HG03439 (cell line): ENCODE data around the gene METRNL.
"Not testable (repeated sequence)": the region's sequence is repeated elsewhere in the genome, so short reads cannot be mapped to it uniquely, and the experiment has no call there.

ENCODE experiments used
- ATAC-seq: cut with Tn5 transposase; IDR thresholded peaks from one replicate; pipeline ENCODE4 v1.9.1; 2021; ENCODE audit warnings: mild to moderate bottlenecking, moderate library complexity; ENCODE audit not compliant: unreplicated experiment

METRNL gene

GRCh38 chr17:83118071-83118841 lies 38.8 kb downstream of the METRNL start:
- no peak for ATAC-seq

- ATAC-seq: no peak
Observed at GRCh38 chr17:83119987-83120864, 40.8 kb downstream of the METRNL start.

- ATAC-seq: not testable (repeated sequence)
Observed at GRCh38 chr17:83121473-83121872, 42.1 kb downstream of the METRNL start.

- ATAC-seq: no peak
Observed at GRCh38 chr17:83121921-83122820, 42.8 kb downstream of the METRNL start.

DNA sequence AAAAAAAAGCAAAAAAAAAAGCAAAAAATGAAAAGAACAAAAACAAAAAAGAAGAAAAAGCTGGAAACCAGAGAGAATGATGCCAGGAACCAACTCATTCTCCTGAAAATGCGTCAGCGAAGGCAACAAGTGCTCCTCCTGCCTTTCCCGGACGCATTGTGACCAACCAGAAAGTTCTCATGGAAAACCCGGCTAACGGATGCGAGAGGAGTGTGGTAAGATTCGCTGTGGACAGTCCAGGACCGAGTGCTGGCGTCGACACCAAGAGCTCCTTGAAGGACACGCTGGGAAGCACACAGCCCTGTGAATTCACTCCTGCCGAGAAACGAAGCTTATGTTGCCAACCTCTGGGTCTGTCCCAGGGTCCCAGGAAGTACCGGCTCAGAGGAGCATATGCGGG lies 43.4 kb downstream of the METRNL start:
- no peak for ATAC-seq

DNA sequence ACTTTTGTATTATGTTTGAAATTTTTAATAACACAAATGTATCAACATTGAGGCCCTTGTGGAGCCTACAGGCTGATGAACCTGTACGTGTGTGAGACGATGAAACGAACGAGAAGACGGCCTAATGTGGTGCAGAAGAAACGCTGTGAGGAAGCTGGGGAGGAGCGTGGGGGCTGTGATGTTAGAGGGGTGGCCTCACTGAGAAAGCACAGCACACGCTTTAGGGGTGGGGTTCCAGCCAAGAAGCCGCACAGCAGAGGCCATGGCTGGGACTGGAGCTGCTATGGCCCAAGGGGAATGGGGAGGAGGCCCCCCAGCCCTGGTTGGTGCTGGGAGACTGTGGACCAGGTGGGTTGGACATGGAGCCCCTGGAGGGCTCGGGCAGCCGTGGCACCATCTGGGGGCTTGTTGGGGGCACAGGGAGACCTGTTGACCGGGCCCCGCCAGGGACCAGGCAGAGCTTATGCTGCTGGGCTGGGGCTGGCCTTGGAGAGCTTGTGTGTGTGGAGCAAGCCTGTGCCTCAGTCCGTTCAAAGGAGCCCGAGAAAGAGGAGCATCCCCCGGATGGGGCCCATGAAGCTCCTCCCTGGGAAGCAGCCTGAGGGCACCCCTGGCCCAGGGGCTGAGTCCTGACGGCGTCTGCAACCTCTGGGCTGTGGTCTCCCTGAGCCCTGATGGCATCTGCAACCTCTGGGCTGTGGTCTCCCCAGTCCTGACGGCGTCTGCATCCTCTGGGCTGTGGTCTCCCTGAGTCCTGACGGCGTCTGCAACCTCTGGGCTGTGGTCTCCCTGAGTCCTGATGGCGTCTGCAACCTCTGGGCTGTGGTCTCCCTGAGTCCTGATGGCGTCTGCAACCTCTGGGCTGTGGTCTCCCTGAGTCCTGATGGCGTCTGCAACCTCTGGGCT lies 44.7 kb downstream of the METRNL start:
- no peak for ATAC-seq

DNA sequence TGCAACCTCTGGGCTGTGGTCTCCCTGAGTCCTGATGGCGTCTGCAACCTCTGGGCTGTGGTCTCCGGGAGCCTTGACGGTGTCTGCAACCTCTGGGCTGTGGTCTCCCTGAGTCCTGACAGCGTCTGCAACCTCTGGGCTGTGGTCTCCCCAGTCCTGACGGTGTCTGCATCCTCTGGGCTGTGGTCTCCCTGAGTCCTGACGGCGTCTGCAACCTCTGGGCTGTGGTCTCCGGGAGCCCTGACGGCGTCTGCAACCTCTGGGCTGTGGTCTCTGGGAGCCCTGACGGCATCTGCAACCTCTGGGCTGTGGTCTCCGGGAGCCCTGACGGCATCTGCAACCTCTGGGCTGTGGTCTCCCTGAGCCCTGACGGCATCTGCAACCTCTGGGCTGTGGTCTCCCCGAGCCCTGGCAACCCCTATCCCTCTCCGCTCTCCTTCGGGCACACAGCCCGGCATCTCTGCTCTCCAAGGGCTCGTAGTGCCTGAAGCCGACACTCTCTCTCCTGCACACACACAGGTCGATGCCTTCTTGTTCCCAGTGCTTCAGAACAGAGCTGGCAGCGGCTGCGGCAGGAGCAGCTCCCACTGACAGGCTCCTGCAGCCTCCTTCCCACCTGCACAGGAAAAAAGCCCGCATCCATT lies 45.6 kb downstream of the METRNL start:
- ATAC-seq: no peak

GRCh38 chr17:83125515-83126274 lies 46.3 kb downstream of the METRNL start:
- ATAC-seq: no peak

GRCh38 chr17:83126275-83126811 lies 46.9 kb downstream of the METRNL start:
- ATAC-seq: no peak

DNA sequence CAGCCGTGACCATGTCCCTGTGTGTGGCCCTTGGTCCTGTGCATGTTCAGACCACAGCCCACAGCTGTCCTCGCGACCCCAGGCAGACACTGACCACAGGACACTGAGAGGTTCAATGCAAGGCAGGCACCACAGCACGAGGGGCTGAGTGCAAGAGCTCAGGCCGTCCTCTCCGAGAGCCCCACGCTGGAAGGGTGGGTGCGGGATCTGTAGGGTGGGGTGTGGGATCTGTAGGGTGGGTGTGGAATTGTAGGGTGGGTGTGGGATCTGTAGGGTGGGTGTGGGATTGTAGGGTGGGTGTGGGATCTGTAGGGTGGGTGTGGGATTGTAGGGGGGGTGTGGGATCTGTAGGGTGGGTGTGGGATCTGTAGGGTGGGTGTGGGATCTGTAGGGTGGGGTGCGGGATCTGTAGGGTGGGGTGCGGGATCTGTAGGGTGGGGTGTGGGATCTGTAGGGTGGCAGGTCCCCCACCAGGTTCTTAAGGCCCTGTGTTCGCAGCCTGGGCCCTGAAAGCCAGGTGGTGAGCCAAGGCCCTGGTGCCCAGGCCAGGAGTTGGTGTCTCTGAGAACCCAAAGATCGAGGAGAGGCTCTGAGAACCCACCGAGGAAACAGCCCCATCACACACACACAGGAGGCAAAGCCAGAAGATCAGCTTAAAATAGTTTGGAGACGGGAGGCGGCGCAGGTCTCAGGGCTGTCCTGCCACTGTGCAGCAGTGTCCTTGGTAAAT lies 48.2 kb downstream of the METRNL start:
- ATAC-seq: no peak

- no peak for ATAC-seq
Observed at GRCh38 chr17:83128306-83129240, 49.2 kb downstream of the METRNL start.

DNA sequence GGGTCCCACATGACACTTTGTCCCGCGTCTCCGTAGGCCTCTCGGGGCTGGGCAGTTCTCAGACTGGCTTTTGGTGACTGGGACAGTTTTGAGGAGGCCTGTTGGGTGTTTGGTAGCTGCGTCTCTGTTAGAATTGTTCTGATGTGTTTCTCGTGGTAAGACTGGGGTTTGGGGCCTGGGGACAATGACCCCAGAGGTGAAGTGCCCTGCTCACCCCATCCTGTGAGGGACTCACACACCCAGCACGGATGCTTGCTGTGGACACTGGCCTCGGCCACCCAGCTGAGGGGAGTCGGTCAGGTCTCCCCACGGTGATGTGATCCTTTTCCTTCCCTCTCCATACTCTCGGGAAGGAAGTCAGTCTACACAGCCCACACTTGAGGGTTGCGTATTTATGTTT lies 50.3 kb downstream of the METRNL start:
- ATAC-seq: no peak

- no peak for ATAC-seq
Observed at GRCh38 chr17:83131401-83132011, 52.1 kb downstream of the METRNL start.

DNA sequence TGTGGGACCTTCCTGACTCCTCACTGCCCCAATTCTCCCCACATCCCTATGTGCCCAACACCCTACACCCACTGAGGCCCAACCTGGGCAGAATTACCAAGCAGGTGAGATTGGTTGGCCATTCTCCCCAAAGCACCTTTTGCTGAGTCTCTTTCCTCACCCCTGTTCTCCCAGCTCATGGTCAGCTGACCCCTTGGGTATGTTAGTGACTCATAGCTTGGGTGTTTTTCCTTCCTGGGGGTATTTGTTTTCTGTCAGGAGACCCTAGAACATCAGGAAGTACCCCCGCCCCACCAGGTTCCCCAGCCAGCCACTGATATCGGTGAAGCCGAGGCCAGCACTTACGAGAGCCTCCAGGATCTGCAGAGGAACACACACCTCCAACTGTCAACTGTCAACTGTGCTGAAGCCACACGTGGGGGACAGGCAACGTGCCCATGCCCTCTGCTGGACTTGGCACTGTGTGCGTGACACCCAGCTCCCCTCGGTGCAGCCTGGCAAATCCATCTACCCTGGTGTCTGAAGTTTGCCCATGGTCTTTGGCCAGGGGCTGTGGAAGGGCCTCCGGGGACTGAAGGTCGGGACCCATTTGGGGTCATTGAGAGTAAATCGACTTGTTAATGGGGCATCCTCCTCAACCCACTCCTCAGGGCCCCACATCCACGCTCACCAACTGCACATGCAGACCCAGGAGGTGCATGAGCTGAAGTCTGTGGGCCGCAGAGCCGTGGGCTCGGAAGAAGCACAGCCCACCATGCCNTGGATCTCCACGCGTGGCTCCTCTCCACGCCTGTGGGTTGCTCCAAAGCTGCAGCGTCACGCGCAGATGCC lies 53.1 kb downstream of the METRNL start:
- ATAC-seq: no peak

DNA sequence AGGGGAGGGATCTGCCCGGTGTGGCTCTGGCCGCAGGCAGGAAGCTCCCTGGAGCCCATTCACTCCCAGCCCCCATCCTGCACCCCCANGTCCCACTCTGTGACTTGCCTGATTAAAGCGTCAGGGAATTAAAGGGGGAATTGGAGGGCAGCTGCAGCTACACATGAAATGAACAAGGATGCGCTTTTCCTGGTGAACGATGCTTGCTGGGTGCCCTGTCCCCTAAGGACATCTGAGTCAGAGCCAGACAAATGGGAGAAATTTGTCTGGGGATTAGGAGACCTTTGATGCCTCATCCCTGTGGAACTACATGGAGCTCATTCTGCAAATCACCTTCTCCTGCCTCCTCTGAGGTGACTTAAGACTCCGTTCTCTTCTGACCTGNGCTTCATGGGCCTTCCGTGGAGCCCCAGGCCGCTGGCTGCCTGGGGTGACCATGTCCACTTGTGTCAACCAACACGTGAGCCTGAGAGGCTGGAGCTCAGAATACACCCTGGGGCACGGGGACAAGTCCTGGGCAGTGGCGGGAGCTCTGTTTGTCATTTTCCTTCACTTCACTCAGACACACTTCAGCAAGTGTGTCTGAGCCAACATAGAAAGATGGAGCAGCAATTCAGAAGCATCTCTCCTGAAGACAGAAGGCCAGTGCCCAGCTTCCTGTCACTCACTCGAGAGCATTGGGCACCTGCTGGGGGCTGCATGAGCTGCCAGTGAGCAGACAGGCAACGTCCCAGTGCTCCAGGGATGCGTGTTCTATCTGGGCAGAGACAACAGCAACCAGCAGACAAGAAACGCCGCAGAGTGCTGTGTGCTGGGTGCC lies 54.1 kb downstream of the METRNL start:
- no peak for ATAC-seq
